SJCRH30 (cell line): ENCODE measurements around the gene NLRP14. TPM values are rescaled to one million over a fixed set of nuclear protein-coding genes. Genes with fewer than 3 reads are reported as not detected.

Source experiments
- DNase-seq, 2 experiments: peaks; one replicate each; pipeline ENCODE4 v3.0.0-alpha.2; 2015 to 2020
- H3K27ac ChIP-seq: fragments of 250-450 bp; sonication (Bioruptor Pico); 2 replicates; pipeline ENCODE4 v1.5.1; 2020; ENCODE audit warnings: mild to moderate bottlenecking, moderate library complexity
- H3K27me3 ChIP-seq: fragments of 250-450 bp; sonication (Bioruptor Pico); 2 replicates; pipeline ENCODE4 v1.5.1; 2020; ENCODE audit warnings: mild to moderate bottlenecking, moderate library complexity
- H3K36me3 ChIP-seq: fragments of 250-450 bp; sonication (Bioruptor Pico); 2 replicates; pipeline ENCODE4 v1.5.1; 2020; ENCODE audit warnings: mild to moderate bottlenecking, moderate library complexity
- H3K4me1 ChIP-seq: fragments of 250-450 bp; sonication (Bioruptor Pico); 2 replicates; pipeline ENCODE4 v1.5.1; 2020; ENCODE audit warnings: mild to moderate bottlenecking, moderate library complexity
- H3K4me3 ChIP-seq: fragments of 250-450 bp; sonication (Bioruptor Pico); 2 replicates; pipeline ENCODE4 v1.5.1; 2020; ENCODE audit warnings: mild to moderate bottlenecking, moderate library complexity
- H3K9me3 ChIP-seq: fragments of 250-450 bp; sonication (Bioruptor Pico); replicated peaks from 2 replicates; pipeline ENCODE4 v1.5.1; 2020; ENCODE audit warnings: mild to moderate bottlenecking, moderate library complexity
- total RNA-seq: library from RNA; depleted of rRNA; stranded (reverse); fragments of >200 nt; shearing (Covaris generic); gene quantifications from 2 replicates; pipeline ENCODE4 v1.2.3, GENCODE V29; 2014; rRNA removed

Gene NLRP14
- total RNA-seq, 1 experiment from 2014 or later, result not detected

GRCh38 chr11:7088921-7089320 lies 68.6 kb downstream of the NLRP14 start, which contains the start of gene RBMXL2:
Gene RBMXL2, plus strand, starts transcription at chr11:7088998. Its CDS starts 123 bp downstream, at chr11:7089121.
- DNase-seq, result no peak
- H3K4me3 ChIP-seq, result no peak within 1 kb of the TSS

GRCh38 chr11:7089328-7090251 lies 69.3 kb downstream of the NLRP14 start:
- no peak for DNase-seq
- H3K36me3 ChIP-seq, result no peaks in the 10 kb centered on the region
- no peak overlapping the region for H3K27ac ChIP-seq

More at GRCh38 chr11:7088921-7089320, 68.6 kb downstream of the NLRP14 start, which contains the start of gene RBMXL2:
- H3K36me3 ChIP-seq, result no peaks in the 10 kb centered on the region
- peaks cover 4% of the 10 kb centered on the region; the same call in 1 of the 2 replicates for H3K27me3 ChIP-seq
- H3K4me1 ChIP-seq, result no peaks in the 10 kb centered on the region
- H3K9me3 ChIP-seq, result no peaks in the 10 kb centered on the region; the same call in 1 of the 2 replicates
- no peak within 1 kb of the TSS for H3K27ac ChIP-seq

GRCh38 chr11:7098235-7098832 lies 78.1 kb downstream of the NLRP14 start:
- Histone ChIP-seq H3K36me3 (no peaks in the 10 kb centered on the region), H3K4me1 (no peaks in the 10 kb centered on the region), H3K4me3 (no peak overlapping the region), H3K27ac (no peak overlapping the region), H3K9me3 (no peaks in the 10 kb centered on the region), H3K27me3 (peaks cover 7% of the 10 kb centered on the region; the same call in 1 of the 2 replicates)
- peak in 1 of 2 experiments; percentile 67 for DNase-seq

More at GRCh38 chr11:7089328-7090251, 69.3 kb downstream of the NLRP14 start:
- peaks cover 7% of the 10 kb centered on the region; the same call in 1 of the 2 replicates for H3K27me3 ChIP-seq
- H3K4me3 ChIP-seq, result no peak overlapping the region
- no peaks in the 10 kb centered on the region; the same call in 1 of the 2 replicates for H3K9me3 ChIP-seq
- no peaks in the 10 kb centered on the region for H3K4me1 ChIP-seq

- Histone ChIP-seq H3K27ac (no peak overlapping the region), H3K4me1 (no peaks in the 10 kb centered on the region), H3K9me3 (no peaks in the 10 kb centered on the region), H3K4me3 (no peak overlapping the region), H3K36me3 (no peaks in the 10 kb centered on the region), H3K27me3 (no peaks in the 10 kb centered on the region; the same call in 1 of the 2 replicates)
- no peak for DNase-seq
Observed at GRCh38 chr11:7115780-7116179, 95.5 kb downstream of the NLRP14 start.

GRCh38 chr11:7116370-7116769 lies 96.1 kb downstream of the NLRP14 start:
- H3K9me3 ChIP-seq, result no peaks in the 10 kb centered on the region
- no peaks in the 10 kb centered on the region; the same call in 1 of the 2 replicates for H3K27me3 ChIP-seq
- no peak overlapping the region for H3K27ac ChIP-seq
- no peak overlapping the region for H3K4me3 ChIP-seq
- H3K36me3 ChIP-seq, result no peaks in the 10 kb centered on the region
- H3K4me1 ChIP-seq, result no peaks in the 10 kb centered on the region
- no peak for DNase-seq

Other genes starting within 250 kb of the NLRP14 start
- gene OR2AG2, start 248.5 kb upstream of the NLRP14 start, total RNA-seq, result not detected in 2 replicates
- gene OR2AG1, start 237.5 kb upstream of the NLRP14 start, total RNA-seq, result not detected in 2 replicates
- not detected in 2 replicates for gene OR6A2, start 220.8 kb upstream of the NLRP14 start, total RNA-seq
- gene OR10A5, start 174.8 kb upstream of the NLRP14 start, total RNA-seq, result not detected in 2 replicates
- not detected in 2 replicates for gene OR10A2, start 157.4 kb upstream of the NLRP14 start, total RNA-seq
- not detected in 2 replicates for gene OR10A4, start 143.9 kb upstream of the NLRP14 start, total RNA-seq
- gene OR2D2, start 128.0 kb upstream of the NLRP14 start, total RNA-seq, result not detected in 2 replicates
- gene OR2D3, start 99.5 kb upstream of the NLRP14 start, total RNA-seq, result not detected in 2 replicates
- not detected in 2 replicates for gene ZNF215, start 94.1 kb upstream of the NLRP14 start, total RNA-seq
- 0.20 and 0.61 TPM in 2 replicates for gene ZNF214, start 133 bp upstream of the NLRP14 start, total RNA-seq
- not detected in 2 replicates for gene RBMXL2, start 68.5 kb downstream of the NLRP14 start, total RNA-seq
- gene SYT9, start 231.4 kb downstream of the NLRP14 start, total RNA-seq, result not detected in 2 replicates